Neuronal stem cell (in vitro differentiated cells): ENCODE data around the gene MTG1.
"Not testable (repeated sequence)": the region's sequence is repeated elsewhere in the genome, so short reads cannot be mapped to it uniquely, and the experiment has no call there.

ENCODE experiments used
- DNase-seq: peaks from one replicate; pipeline ENCODE4 v3.0.0-alpha.2; 2013; ENCODE audit warnings: low spot score
- H2AFZ ChIP-seq: one replicate; pipeline ENCODE4 v1.6.1; 2013; ENCODE audit warnings: mild to moderate bottlenecking, low read length, inconsistent platforms
- H2AK5ac ChIP-seq: 2 replicates; pipeline ENCODE4 v1.6.1; 2013; ENCODE audit warnings: low read depth, mild to moderate bottlenecking, inconsistent platforms, low read length, moderate library complexity, mixed read lengths
- H2BK120ac ChIP-seq: 2 replicates; pipeline ENCODE4 v1.6.1; 2013; ENCODE audit warnings: low read depth, mild to moderate bottlenecking, inconsistent platforms, low read length, moderate library complexity, mixed read lengths
- H2BK12ac ChIP-seq: one replicate; pipeline ENCODE4 v1.6.1; 2013; ENCODE audit warnings: low read length, inconsistent platforms
- H2BK15ac ChIP-seq: 2 replicates; pipeline ENCODE4 v1.6.1; 2013; ENCODE audit warnings: mild to moderate bottlenecking, low read length, inconsistent platforms, mixed read lengths
- H2BK5ac ChIP-seq: one replicate; pipeline ENCODE4 v1.6.1; 2013; ENCODE audit warnings: inconsistent platforms, mild to moderate bottlenecking, low read length, moderate library complexity
- H3K14ac ChIP-seq: one replicate; pipeline ENCODE4 v1.6.1; 2013; ENCODE audit warnings: low read length, inconsistent platforms
- H3K18ac ChIP-seq: 2 replicates; pipeline ENCODE4 v1.6.1; 2013; ENCODE audit warnings: low read length, inconsistent platforms
- H3K23ac ChIP-seq: 2 replicates; pipeline ENCODE4 v1.6.1; 2013; ENCODE audit warnings: low read depth, mild to moderate bottlenecking, mixed read lengths, low read length, inconsistent platforms; ENCODE audit not compliant: poor library complexity
- H3K27ac ChIP-seq: replicated peaks from 3 replicates; pipeline ENCODE4 v1.5.1; 2013; ENCODE audit warnings: low read length, inconsistent platforms
- H3K27me3 ChIP-seq, 3 experiments: 2 replicates each; pipeline ENCODE4 v1.6.1; 2013; ENCODE audit warnings: low read length in 3 of 3, mild to moderate bottlenecking in 2 of 3, inconsistent platforms in 1 of 3, low read depth in 1 of 3, mixed read lengths in 1 of 3, moderate library complexity in 1 of 3; ENCODE audit not compliant: control insufficient read depth in 3 of 3, insufficient read depth in 3 of 3
- H3K36me3 ChIP-seq, 2 donors: replicated peaks in 1 of 2; 2 replicates each; pipeline ENCODE4 v1.6.1; 2013; ENCODE audit warnings: low read length in 2 of 2; ENCODE audit not compliant: control insufficient read depth in 2 of 2, insufficient read depth in 2 of 2
- H3K4ac ChIP-seq: 2 replicates; pipeline ENCODE4 v1.6.1; 2013; ENCODE audit warnings: inconsistent platforms, mild to moderate bottlenecking, low read length, moderate library complexity
- H3K4me1 ChIP-seq, 2 donors: 1 replicate in 1 of 2; 2 replicates in 1 of 2; pipeline ENCODE4 v1.6.1; 2013; ENCODE audit warnings: low read length in 2 of 2, low read depth in 1 of 2; ENCODE audit not compliant: control insufficient read depth in 2 of 2, insufficient read depth in 1 of 2
- H3K4me2 ChIP-seq: one replicate; pipeline ENCODE4 v1.6.1; 2013; ENCODE audit warnings: mild to moderate bottlenecking, low read length, inconsistent platforms; ENCODE audit not compliant: insufficient read depth, poor library complexity, severe bottlenecking
- H3K4me3 ChIP-seq, 2 donors: 2 replicates each; pipeline ENCODE4 v1.5.1; 2013; ENCODE audit warnings: low read length in 2 of 2, mild to moderate bottlenecking in 2 of 2, inconsistent platforms in 1 of 2, moderate library complexity in 1 of 2
- H3K79me1 ChIP-seq: one replicate; pipeline ENCODE4 v1.6.1; 2013; ENCODE audit warnings: low read depth, mild to moderate bottlenecking, inconsistent platforms, low read length, moderate library complexity
- H3K9ac ChIP-seq: one replicate; pipeline ENCODE4 v1.6.1; 2013; ENCODE audit warnings: mild to moderate bottlenecking, low read depth, low read length, inconsistent platforms; ENCODE audit not compliant: poor library complexity
- H3K9me3 ChIP-seq, 2 donors: replicated peaks in 1 of 2; 2 replicates each; pipeline versions ENCODE3 to v1.6.1; 2013; ENCODE audit warnings: low read length in 2 of 2, mild to moderate bottlenecking in 2 of 2, inconsistent platforms in 1 of 2, low read depth in 1 of 2, mixed read lengths in 1 of 2, moderate library complexity in 1 of 2; ENCODE audit not compliant: control insufficient read depth in 2 of 2, insufficient read depth in 1 of 2
- H4K8ac ChIP-seq: one replicate; pipeline ENCODE4 v1.6.1; 2013; ENCODE audit warnings: low read depth, mild to moderate bottlenecking, inconsistent platforms, low read length, moderate library complexity
- H4K91ac ChIP-seq: one replicate; pipeline ENCODE4 v1.6.1; 2013; ENCODE audit warnings: low read length, low read depth, mild to moderate bottlenecking, inconsistent platforms; ENCODE audit not compliant: poor library complexity
- WGBS, 2 donors: extraction: QIAGEN DNeasy Blood & Tissue Kit; methylation state at CpG; one replicate each; pipeline ENCODE4 v1.1.7; 2013; ENCODE audit warnings: missing lambda C conversion rate in 2 of 2, mixed read lengths in 1 of 2; ENCODE audit not compliant: insufficient read length in 2 of 2, insufficient replicate concordance in 1 of 2; ENCODE audit errors: extremely low coverage in 2 of 2; 5-methylcytosine and 5-hydroxymethylcytosine counted together

Gene MTG1

GRCh38 chr10:133440633-133441285 lies 46.8 kb downstream of the MTG1 start:
- Histone ChIP-seq H3K36me3 (no peaks in the 10 kb centered on the region), H3K9ac (no peak overlapping the region), H2BK15ac (no peak overlapping the region), H3K23ac (no peak overlapping the region), H2AFZ (no peak overlapping the region), H3K18ac (no peak overlapping the region), H2BK120ac (no peak overlapping the region), H2BK5ac (no peak overlapping the region), H3K4me1 (no peaks in the 10 kb centered on the region), H3K14ac (peak overlapping the region; percentile 58), H3K9me3 (peaks cover 0 to 57% of the 10 kb centered on the region in 2 donors), H3K27ac (no peak overlapping the region), H3K79me1 (peaks cover 3% of the 10 kb centered on the region), H2BK12ac (no peak overlapping the region), H2AK5ac (no peak overlapping the region), H4K8ac (no peak overlapping the region), H3K4ac (no peak overlapping the region), H3K4me3 (no peak overlapping the region), H3K4me2 (no peak overlapping the region), H3K27me3 (no peaks in the 10 kb centered on the region), H4K91ac (no peak overlapping the region)
- no CpG with 5 or more reads among the region's 18 CpGs for WGBS, 2 donors
- DNase-seq: no peak

GRCh38 chr10:133441356-133441755 lies 47.4 kb downstream of the MTG1 start:
- H2BK15ac ChIP-seq, H2AK5ac ChIP-seq, H3K36me3 ChIP-seq, H2AFZ ChIP-seq, H3K27me3 ChIP-seq, H3K27ac ChIP-seq, H3K4me2 ChIP-seq, H2BK5ac ChIP-seq, H4K91ac ChIP-seq, H3K4me3 ChIP-seq, H4K8ac ChIP-seq, H2BK120ac ChIP-seq, H2BK12ac ChIP-seq, H3K4ac ChIP-seq, H3K79me1 ChIP-seq, H3K4me1 ChIP-seq, H3K18ac ChIP-seq, H3K9ac ChIP-seq, H3K14ac ChIP-seq, H3K23ac ChIP-seq, DNase-seq: not testable (repeated sequence)
- no CpG with 5 or more reads among the region's 21 CpGs for WGBS, 2 donors
- H3K9me3 ChIP-seq: peaks cover 0 to 57% of the 10 kb centered on the region in 2 donors

- Histone ChIP-seq H3K79me1 (peaks cover 3% of the 10 kb centered on the region), H2BK5ac (peak overlapping the region; percentile 24), H2BK12ac (no peak overlapping the region), H2BK15ac (no peak overlapping the region), H3K9me3 (peaks cover 0 to 58% of the 10 kb centered on the region in 2 donors), H3K4me1 (no peaks in the 10 kb centered on the region), H3K36me3 (no peaks in the 10 kb centered on the region), H3K27me3 (no peaks in the 10 kb centered on the region), H4K91ac (no peak overlapping the region), H3K9ac (no peak overlapping the region), H2BK120ac (no peak overlapping the region), H3K14ac (no peak overlapping the region), H3K23ac (no peak overlapping the region), H3K27ac (no peak overlapping the region), H3K4me2 (no peak overlapping the region), H4K8ac (peak overlapping the region; percentile 43), H2AFZ (no peak overlapping the region), H2AK5ac (no peak overlapping the region), H3K18ac (no peak overlapping the region), H3K4ac (no peak overlapping the region), H3K4me3 (no peak overlapping the region)
- no peak for DNase-seq
- no CpG with 5 or more reads among the region's 12 CpGs for WGBS, 2 donors
These were observed 47.8 kb downstream of the MTG1 start for GRCh38 chr10:133441780-133442179.

DNA sequence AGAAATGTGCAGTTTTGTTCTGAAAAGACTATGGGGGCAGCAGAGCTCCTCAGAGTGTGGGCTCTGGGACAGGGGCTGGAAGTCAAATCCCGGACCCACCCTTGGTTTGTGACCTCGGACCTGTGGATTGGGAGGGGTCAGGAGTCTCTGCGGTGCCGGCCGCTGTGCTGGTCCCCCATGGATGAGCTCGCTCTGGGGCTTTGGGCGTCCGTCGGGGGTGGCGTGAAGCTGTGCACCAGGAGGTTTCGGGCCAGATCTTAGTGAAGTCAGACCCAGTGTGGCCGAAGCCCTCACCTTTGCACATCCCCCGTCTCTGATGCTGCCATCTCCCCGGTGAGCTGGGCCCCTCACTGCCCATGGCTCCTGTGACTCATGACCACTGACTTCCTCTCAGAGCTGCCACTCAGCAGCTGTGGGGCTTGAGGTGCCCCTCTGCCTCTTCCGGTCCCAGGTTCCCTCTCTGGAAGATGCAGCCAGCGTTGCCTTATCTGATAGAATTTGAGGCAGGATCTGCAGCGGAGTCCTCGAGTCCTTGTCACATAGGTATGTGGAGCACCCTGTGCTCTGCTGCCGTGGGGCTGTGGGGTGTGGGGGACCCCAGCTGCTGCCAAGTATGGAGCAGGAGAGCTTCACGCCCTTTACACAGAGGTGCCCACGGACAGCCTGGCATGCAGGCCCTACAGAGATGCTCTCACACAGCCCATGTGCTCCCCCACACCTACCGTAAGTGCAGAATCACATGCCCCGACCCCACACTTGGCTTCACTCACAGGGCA lies 48.4 kb downstream of the MTG1 start:
- H4K8ac ChIP-seq: peak overlapping the region; percentile 43
- no peak overlapping the region for H3K9ac ChIP-seq
- H3K27ac ChIP-seq: no peak overlapping the region
- H3K14ac ChIP-seq: no peak overlapping the region
- H4K91ac ChIP-seq: no peak overlapping the region
- H3K36me3 ChIP-seq: no peaks in the 10 kb centered on the region
- no peak overlapping the region for H2BK12ac ChIP-seq
- no peak overlapping the region for H3K4me2 ChIP-seq
- H3K79me1 ChIP-seq: peaks cover 3% of the 10 kb centered on the region
- WGBS, 2 donors: no CpG with 5 or more reads among the region's 23 CpGs
- no peak overlapping the region for H3K23ac ChIP-seq
- no peak overlapping the region for H2BK120ac ChIP-seq
- H2BK5ac ChIP-seq: peak overlapping the region; percentile 24
- no peak overlapping the region for H2BK15ac ChIP-seq
- no peak overlapping the region for H2AFZ ChIP-seq
- no peak overlapping the region for H3K4me3 ChIP-seq
- no peak for DNase-seq
- peaks cover 0 to 62% of the 10 kb centered on the region in 2 donors for H3K9me3 ChIP-seq
- H3K4me1 ChIP-seq: no peaks in the 10 kb centered on the region
- no peak overlapping the region for H3K4ac ChIP-seq
- H3K18ac ChIP-seq: no peak overlapping the region
- no peak overlapping the region for H2AK5ac ChIP-seq
- H3K27me3 ChIP-seq: no peaks in the 10 kb centered on the region
